K562 (cell line): Measurements from ENCODE around the gene PCBP3.

Experiments used
- ARID4B ChIP-seq: sonication (generic); formaldehyde crosslinking; IDR thresholded peaks from 2 replicates; pipeline ENCODE4 v1.8.0; 2022; ENCODE audit warnings: mild to moderate bottlenecking, missing genetic modification reagents
- CCNT2 ChIP-seq: IDR thresholded peaks from 2 replicates; pipeline ENCODE4 v1.6.1; 2011; ENCODE audit warnings: borderline replicate concordance, low read depth, mild to moderate bottlenecking, moderate library complexity, mixed read lengths, low read length; ENCODE audit not compliant: insufficient read length; ENCODE audit errors: extremely low read depth
- CTCF ChIP-seq, 3 experiments: IDR thresholded peaks in 2 of 3; conservative IDR thresholded peaks in 1 of 3; 2 replicates each; pipeline ENCODE4 v1.5.1; 2011 to 2012; ENCODE audit warnings: low read length in 3 of 3, mild to moderate bottlenecking in 3 of 3, control low read depth in 2 of 3, improper control_type of control experiment in 1 of 3, inconsistent platforms in 1 of 3, low read depth in 1 of 3, mixed read lengths in 1 of 3, moderate library complexity in 1 of 3; ENCODE audit not compliant: insufficient read depth in 2 of 3
- ELF1 ChIP-seq: fragments of 200-800 bp; sonication (Bioruptor generic); IDR thresholded peaks from 2 replicates; pipeline ENCODE4 v1.6.1; 2016; ENCODE audit warnings: missing genetic modification characterization, missing compliant biosample characterization
- EZH2 ChIP-seq: IDR thresholded peaks from 2 replicates; pipeline ENCODE4 v1.6.1; 2012; ENCODE audit warnings: low read depth, mild to moderate bottlenecking, inconsistent platforms, low read length, borderline replicate concordance
- GABPA ChIP-seq: fragments of 200-800 bp; sonication (Bioruptor generic); conservative IDR thresholded peaks from 2 replicates; pipeline ENCODE4 v1.6.1; 2016; ENCODE audit warnings: low read depth, missing genetic modification characterization, missing compliant biosample characterization
- SMARCC2 ChIP-seq: fragments of 450-650 bp; IDR thresholded peaks from 2 replicates; pipeline ENCODE4 v1.6.1; 2017; ENCODE audit warnings: antibody characterized with exemption, moderate library complexity, mild to moderate bottlenecking, low read depth
- SP1 ChIP-seq: sonication (generic); formaldehyde crosslinking; IDR thresholded peaks from 2 replicates; pipeline ENCODE4 v1.8.1; 2022; ENCODE audit warnings: mild to moderate bottlenecking, missing genetic modification reagents
- SRF ChIP-seq, 2 experiments: fragments of 250-450, 450-650 bp in 1 of 2; sonication (Bioruptor Pico) in 1 of 2; sonication (generic) in 1 of 2; formaldehyde crosslinking; IDR thresholded peaks; 2 replicates each; pipeline versions ENCODE4 v1.5.0 to v1.5.1; 2020 to 2022; ENCODE audit warnings: mild to moderate bottlenecking in 1 of 2, missing genetic modification reagents in 1 of 2
- ZNF639 ChIP-seq, 2 experiments: fragments of 200-800 bp in 1 of 2; sonication (Bioruptor generic) in 1 of 2; sonication (generic) in 1 of 2; formaldehyde crosslinking in 1 of 2; IDR thresholded peaks in 1 of 2; conservative IDR thresholded peaks in 1 of 2; 2 replicates each; pipeline versions ENCODE4 v1.5.0 to v1.6.1; 2016 to 2020; ENCODE audit warnings: missing compliant biosample characterization in 1 of 2, missing genetic modification characterization in 1 of 2, missing genetic modification reagents in 1 of 2
- ZNF717 ChIP-seq: fragments of 250-450 bp; sonication (Bioruptor Pico); IDR thresholded peaks from 2 replicates; pipeline ENCODE4 v1.5.0; 2021
- TF ChIP-seq, protein P1 (sequence below): fragments of 250-450 bp; sonication (Bioruptor Pico); IDR thresholded peaks from 2 replicates; pipeline ENCODE4 v1.8.0; 2021; ENCODE audit warnings: borderline replicate concordance, mild to moderate bottlenecking, moderate library complexity; ENCODE audit not compliant: poor library complexity, severe bottlenecking
- TF ChIP-seq, protein P2 (sequence below): fragments of 250-450 bp; sonication (Bioruptor Pico); IDR thresholded peaks from 2 replicates; pipeline ENCODE4 v1.4.0; 2020; ENCODE audit warnings: mild to moderate bottlenecking, moderate library complexity
- TF ChIP-seq, protein P3 (sequence below), 2 experiments: fragments of 450-650 bp; formaldehyde crosslinking in 1 of 2; IDR thresholded peaks; 2 replicates each; pipeline versions ENCODE4 v1.4.0 to v1.6.1; 2014 to 2020; ENCODE audit warnings: mild to moderate bottlenecking in 2 of 2, borderline replicate concordance in 1 of 2, low read depth in 1 of 2

- no peak for TF ChIP-seq ELF1 (tag)
- no peak for TF ChIP-seq EZH2
- TF ChIP-seq ZNF717 = no peak
- no peak for TF ChIP-seq SP1 (CRISPR knock-in tag)
- TF ChIP-seq CTCF (IDR thresholded peaks at IDR 0.05 in 2 of 3, conservative IDR thresholded peaks at IDR 0.05 in 1 of 3; ENCODE audit: insufficient read depth in 2 of 3, low read depth in 1 of 3, low read length in 3 of 3) = no peak
- TF ChIP-seq SRF (CRISPR knock-in tag; IDR thresholded peaks at IDR 0.05) = no peak
- TF ChIP-seq SMARCC2 = no peak
- TF ChIP-seq ARID4B (CRISPR knock-in tag) = no peak
- TF ChIP-seq, protein P1, sequence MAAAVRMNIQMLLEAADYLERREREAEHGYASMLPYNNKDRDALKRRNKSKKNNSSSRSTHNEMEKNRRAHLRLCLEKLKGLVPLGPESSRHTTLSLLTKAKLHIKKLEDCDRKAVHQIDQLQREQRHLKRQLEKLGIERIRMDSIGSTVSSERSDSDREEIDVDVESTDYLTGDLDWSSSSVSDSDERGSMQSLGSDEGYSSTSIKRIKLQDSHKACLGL = no peak
- TF ChIP-seq ZNF639 (CRISPR knock-in tag; conservative IDR thresholded peaks at IDR 0.05 in 1 of 2, IDR thresholded peaks at IDR 0.05 in 1 of 2) = no peak
- TF ChIP-seq, protein P2, sequence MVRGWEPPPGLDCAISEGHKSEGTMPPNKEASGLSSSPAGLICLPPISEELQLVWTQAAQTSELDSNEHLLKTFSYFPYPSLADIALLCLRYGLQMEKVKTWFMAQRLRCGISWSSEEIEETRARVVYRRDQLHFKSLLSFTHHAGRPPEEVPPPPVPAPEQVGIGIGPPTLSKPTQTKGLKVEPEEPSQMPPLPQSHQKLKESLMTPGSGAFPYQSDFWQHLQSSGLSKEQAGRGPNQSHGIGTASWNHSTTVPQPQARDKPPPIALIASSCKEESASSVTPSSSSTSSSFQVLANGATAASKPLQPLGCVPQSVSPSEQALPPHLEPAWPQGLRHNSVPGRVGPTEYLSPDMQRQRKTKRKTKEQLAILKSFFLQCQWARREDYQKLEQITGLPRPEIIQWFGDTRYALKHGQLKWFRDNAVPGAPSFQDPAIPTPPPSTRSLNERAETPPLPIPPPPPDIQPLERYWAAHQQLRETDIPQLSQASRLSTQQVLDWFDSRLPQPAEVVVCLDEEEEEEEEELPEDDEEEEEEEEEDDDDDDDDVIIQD (CRISPR knock-in tag) = no peak
- TF ChIP-seq, protein P3, sequence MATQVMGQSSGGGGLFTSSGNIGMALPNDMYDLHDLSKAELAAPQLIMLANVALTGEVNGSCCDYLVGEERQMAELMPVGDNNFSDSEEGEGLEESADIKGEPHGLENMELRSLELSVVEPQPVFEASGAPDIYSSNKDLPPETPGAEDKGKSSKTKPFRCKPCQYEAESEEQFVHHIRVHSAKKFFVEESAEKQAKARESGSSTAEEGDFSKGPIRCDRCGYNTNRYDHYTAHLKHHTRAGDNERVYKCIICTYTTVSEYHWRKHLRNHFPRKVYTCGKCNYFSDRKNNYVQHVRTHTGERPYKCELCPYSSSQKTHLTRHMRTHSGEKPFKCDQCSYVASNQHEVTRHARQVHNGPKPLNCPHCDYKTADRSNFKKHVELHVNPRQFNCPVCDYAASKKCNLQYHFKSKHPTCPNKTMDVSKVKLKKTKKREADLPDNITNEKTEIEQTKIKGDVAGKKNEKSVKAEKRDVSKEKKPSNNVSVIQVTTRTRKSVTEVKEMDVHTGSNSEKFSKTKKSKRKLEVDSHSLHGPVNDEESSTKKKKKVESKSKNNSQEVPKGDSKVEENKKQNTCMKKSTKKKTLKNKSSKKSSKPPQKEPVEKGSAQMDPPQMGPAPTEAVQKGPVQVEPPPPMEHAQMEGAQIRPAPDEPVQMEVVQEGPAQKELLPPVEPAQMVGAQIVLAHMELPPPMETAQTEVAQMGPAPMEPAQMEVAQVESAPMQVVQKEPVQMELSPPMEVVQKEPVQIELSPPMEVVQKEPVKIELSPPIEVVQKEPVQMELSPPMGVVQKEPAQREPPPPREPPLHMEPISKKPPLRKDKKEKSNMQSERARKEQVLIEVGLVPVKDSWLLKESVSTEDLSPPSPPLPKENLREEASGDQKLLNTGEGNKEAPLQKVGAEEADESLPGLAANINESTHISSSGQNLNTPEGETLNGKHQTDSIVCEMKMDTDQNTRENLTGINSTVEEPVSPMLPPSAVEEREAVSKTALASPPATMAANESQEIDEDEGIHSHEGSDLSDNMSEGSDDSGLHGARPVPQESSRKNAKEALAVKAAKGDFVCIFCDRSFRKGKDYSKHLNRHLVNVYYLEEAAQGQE (IDR thresholded peaks at IDR 0.05; ENCODE audit: borderline replicate concordance) = no peak
- TF ChIP-seq, protein P3 (CRISPR knock-in tag; IDR thresholded peaks at IDR 0.05; ENCODE audit: low read depth) = no peak
- TF ChIP-seq GABPA (tag) = no peak
- no peak for TF ChIP-seq CCNT2
Measured at GRCh38 chr21:45620201-45620923, 23.2 kb upstream of the PCBP3 start.
